Measurements from ENCODE around the gene ADCK1. TPM values are rescaled to one million over a fixed set of nuclear protein-coding genes. Genes with fewer than 3 reads are reported as not detected.
A peak's percentile ranks its signal among the peaks of the same experiment; 100 is the strongest.

ADCK1 gene
- total and polyA plus RNA-seq, 9 of the 15 experiments (the other 6 are each of a cell fraction or from before 2014, with no cell fraction given): 2.8 to 8.9 (median 4.3) TPM

DNA sequence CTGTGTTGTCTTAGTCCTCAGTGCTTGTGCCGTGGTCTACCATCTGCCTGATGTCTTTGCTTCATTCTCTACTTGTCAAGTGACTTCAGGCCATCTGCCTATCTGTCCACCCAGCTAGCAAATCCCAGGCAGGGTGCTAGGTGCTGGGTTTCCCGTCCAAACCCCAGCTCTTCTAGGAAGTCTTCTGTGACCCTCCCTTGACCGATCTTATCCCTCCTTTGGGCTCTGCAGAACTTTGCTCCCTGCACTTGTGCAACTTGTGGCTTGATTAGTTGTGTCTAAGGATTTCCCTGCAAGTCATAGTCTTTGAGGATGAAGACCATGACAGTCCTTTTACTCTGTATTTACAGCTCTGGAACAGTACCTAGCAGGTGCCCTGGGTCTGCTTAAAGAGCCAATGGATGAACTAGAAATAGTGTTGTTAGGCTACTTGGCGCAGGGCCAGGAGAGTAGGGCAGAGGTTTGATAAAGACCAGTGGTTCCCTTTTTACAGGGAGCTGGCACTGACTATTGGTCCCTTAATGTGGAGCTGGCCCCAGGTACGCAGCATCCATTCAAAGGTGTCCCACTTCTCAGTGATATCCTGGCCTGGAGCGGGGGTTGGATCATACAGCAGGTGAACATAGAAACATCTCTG is 60.1 kb downstream of the ADCK1 start:
- peaks cover 48 to 58% of the 10 kb centered on the region in 2 experiments for H3K4me1 ChIP-seq (replicated peaks in 1 of 2; ENCODE audit: control insufficient read depth in 2 of 2, insufficient read depth in 2 of 2, low read length in 2 of 2)
- no peaks in the 10 kb centered on the region for H4K20me1 ChIP-seq (replicated peaks; ENCODE audit: control insufficient read depth, insufficient read depth, low read length)
- peaks cover 2% of the 10 kb centered on the region for H3K9me1 ChIP-seq (ENCODE audit: control insufficient read depth, insufficient read depth, low read length)
- no peak overlapping the region for H2AFZ ChIP-seq (ENCODE audit: low read depth, low read length)
- ATAC-seq (peak; percentile 53), FAIRE-seq (peak; percentile 82), DNase-seq (ENCODE audit: extremely low read depth in 1 of 4, low spot score in 3 of 4) (peak; percentile 43 to 82 (median 61))
- ChIA-PET POLR2A (interaction anchor here (0.6 kb wide), 1 partner anchor 31 kb away, joined by 4 read pairs; no protein-coding TSS in a partner anchor), CTCF (ENCODE audit: low intra/inter-chr PET ratio) (no interaction called here)
- no peak overlapping the region for H3K9ac ChIP-seq (ENCODE audit: insufficient read depth in 1 of 2, low read depth in 2 of 2, low read length in 2 of 2)
- no peaks in the 10 kb centered on the region; the same call in 1 of the 2 replicates for H3K9me3 ChIP-seq (replicated peaks; ENCODE audit: control insufficient read depth, insufficient read depth, low read depth, low read length)
- WGBS (ENCODE audit: insufficient coverage, low coverage, missing lambda C conversion rate): 25% methylated on average over 6 of the region's 6 CpGs
- in situ Hi-C loops (cut with MboI): no loop called here
- no peaks in the 10 kb centered on the region for H3K79me2 ChIP-seq (ENCODE audit: control insufficient read depth, insufficient read depth, low read length)
- H3K4me2 ChIP-seq (ENCODE audit: insufficient read depth, low read length): peak overlapping the region; percentile 46; the same call in 1 of the 2 replicates
- no peak overlapping the region for H3K27ac ChIP-seq (ENCODE audit: extremely low read depth, low read depth, low read length)
- intact Hi-C loops (cut with micrococcal nuclease): loop anchor here (2.0 to 10.0 kb wide), 2 partner anchors 99 to 295 kb away; partner anchors contain the start of gene SNW1
- H3K36me3 ChIP-seq (ENCODE audit: control insufficient read depth, insufficient read depth, low read length): no peaks in the 10 kb centered on the region; the same call in 2 of the 3 replicates
- H3K4me3 ChIP-seq: no peak overlapping the region
- H3K27me3 ChIP-seq (ENCODE audit: control insufficient read depth in 2 of 2, insufficient read depth in 2 of 2, low read length in 2 of 2): no peaks in the 10 kb centered on the region
- BruUV-seq (replicated peaks): no TSS peak
- TF ChIP-seq PTRF (tag; IDR thresholded peaks at IDR 0.05) (no peak), SREBF2 (CRISPR knock-in tag; IDR thresholded peaks at IDR 0.05) (no peak), EHMT2 (IDR thresholded peaks at IDR 0.05) (0 out of 2 replicates have a peak, but pooled peaks have one; percentile 55), GATAD2A (IDR thresholded peaks at IDR 0.05) (0 out of 2 replicates have a peak, but pooled peaks have one; percentile 7), KLF13 (tag; IDR thresholded peaks at IDR 0.05; ENCODE audit: borderline replicate concordance, low read depth) (no peak), CBFA2T2 (conservative IDR thresholded peaks at IDR 0.05) (peak; percentile 49), SUPT5H (IDR thresholded peaks at IDR 0.05) (no peak), ESRRB (CRISPR knock-in tag; IDR thresholded peaks at IDR 0.05; ENCODE audit: borderline replicate concordance) (no peak), CAMTA2 (CRISPR knock-in tag; conservative IDR thresholded peaks at IDR 0.05) (no peak), MEIS2 (IDR thresholded peaks at IDR 0.05; ENCODE audit: partially characterized antibody) (peak; percentile 16), CTBP1 (IDR thresholded peaks at IDR 0.05; ENCODE audit: borderline replicate concordance) (0 out of 2 replicates have a peak, but pooled peaks have one; percentile 22), CBX3 (IDR thresholded peaks at IDR 0.05; ENCODE audit: borderline replicate concordance in 1 of 2, low read length in 2 of 2) (no peak), RCOR1 (IDR thresholded peaks at IDR 0.05; ENCODE audit: borderline replicate concordance in 1 of 2, low read depth in 2 of 2, low read length in 2 of 2) (peak in 1 of 2 experiments; percentile 66; a peak in 2 of 4 replicates), HDAC6 (IDR thresholded peaks at IDR 0.05; ENCODE audit: low read depth, low read length) (no peak)
- TF ChIP-seq, protein P1, sequence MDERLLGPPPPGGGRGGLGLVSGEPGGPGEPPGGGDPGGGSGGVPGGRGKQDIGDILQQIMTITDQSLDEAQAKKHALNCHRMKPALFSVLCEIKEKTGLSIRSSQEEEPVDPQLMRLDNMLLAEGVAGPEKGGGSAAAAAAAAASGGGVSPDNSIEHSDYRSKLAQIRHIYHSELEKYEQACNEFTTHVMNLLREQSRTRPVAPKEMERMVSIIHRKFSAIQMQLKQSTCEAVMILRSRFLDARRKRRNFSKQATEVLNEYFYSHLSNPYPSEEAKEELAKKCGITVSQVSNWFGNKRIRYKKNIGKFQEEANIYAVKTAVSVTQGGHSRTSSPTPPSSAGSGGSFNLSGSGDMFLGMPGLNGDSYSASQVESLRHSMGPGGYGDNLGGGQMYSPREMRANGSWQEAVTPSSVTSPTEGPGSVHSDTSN (CRISPR knock-in tag; IDR thresholded peaks at IDR 0.05; ENCODE audit: low read depth): no peak
- TF ChIP-seq, protein P1 (tag; conservative IDR thresholded peaks at IDR 0.05; ENCODE audit: low read depth): no peak
- TF ChIP-seq, protein P2, sequence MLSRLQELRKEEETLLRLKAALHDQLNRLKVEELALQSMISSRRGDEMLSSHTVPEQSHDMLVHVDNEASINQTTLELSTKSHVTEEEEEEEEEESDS (CRISPR knock-in tag; IDR thresholded peaks at IDR 0.05): no peak
- TF ChIP-seq, protein P3, sequence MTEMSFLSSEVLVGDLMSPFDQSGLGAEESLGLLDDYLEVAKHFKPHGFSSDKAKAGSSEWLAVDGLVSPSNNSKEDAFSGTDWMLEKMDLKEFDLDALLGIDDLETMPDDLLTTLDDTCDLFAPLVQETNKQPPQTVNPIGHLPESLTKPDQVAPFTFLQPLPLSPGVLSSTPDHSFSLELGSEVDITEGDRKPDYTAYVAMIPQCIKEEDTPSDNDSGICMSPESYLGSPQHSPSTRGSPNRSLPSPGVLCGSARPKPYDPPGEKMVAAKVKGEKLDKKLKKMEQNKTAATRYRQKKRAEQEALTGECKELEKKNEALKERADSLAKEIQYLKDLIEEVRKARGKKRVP (CRISPR knock-in tag; IDR thresholded peaks at IDR 0.05): no peak
- TF ChIP-seq, protein P4, sequence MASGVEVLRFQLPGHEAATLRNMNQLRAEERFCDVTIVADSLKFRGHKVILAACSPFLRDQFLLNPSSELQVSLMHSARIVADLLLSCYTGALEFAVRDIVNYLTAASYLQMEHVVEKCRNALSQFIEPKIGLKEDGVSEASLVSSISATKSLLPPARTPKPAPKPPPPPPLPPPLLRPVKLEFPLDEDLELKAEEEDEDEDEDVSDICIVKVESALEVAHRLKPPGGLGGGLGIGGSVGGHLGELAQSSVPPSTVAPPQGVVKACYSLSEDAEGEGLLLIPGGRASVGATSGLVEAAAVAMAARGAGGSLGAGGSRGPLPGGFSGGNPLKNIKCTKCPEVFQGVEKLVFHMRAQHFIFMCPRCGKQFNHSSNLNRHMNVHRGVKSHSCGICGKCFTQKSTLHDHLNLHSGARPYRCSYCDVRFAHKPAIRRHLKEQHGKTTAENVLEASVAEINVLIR (CRISPR knock-in tag; IDR thresholded peaks at IDR 0.05): no peak

Measured in K562 (cell line).